ENCODE data around the gene HOXB6.

Gene HOXB6

GRCh38 chr17:48552466-48553189 is 52.2 kb downstream of the HOXB6 start:
- no peak for DNase-seq

DNA sequence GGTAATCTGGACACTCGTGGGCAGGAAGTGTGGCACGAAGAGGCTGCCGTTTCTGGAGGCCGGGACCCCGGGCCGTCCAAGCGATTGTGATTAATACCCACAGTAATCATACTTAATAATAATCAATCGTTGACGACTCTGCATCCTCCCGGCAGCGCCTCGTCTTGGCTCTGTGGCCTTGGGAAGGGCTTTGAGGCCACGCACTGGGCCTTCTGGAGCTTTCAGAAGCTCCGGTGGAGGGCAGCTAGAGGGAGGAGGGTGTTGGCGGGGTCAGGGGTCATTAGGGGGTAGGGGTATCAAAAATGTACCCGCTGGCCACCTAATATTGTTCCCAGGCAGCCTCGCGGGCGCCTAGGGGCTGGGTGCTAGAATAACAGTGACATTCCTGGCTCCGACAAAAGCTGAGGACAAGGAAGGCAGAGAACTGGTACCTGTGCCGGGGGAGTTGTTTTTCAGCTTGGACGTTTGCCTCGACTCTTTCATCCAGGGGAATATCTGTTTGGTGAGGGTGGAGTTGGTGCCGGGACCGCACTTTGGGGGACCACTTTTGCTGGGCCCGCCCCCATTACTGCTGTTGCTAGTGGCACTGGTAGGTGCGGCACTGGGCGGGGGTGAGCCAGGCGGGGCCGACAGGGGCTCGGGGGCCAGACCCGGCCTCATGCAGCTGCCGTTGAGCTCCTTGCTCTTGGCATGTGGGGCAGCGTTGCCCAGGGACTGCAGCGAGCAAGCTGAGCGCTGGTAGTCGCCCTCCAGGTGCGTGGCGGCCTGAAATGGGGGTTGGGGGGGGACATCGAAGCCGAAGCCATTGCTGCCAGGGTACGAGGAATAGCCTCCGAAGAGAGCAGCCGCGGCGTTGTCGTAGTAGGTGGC is 53.0 kb downstream of the HOXB6 start:
- DNase-seq: no peak

GRCh38 chr17:48551214-48551555 is 53.6 kb downstream of the HOXB6 start:
- no peak for DNase-seq

DNA sequence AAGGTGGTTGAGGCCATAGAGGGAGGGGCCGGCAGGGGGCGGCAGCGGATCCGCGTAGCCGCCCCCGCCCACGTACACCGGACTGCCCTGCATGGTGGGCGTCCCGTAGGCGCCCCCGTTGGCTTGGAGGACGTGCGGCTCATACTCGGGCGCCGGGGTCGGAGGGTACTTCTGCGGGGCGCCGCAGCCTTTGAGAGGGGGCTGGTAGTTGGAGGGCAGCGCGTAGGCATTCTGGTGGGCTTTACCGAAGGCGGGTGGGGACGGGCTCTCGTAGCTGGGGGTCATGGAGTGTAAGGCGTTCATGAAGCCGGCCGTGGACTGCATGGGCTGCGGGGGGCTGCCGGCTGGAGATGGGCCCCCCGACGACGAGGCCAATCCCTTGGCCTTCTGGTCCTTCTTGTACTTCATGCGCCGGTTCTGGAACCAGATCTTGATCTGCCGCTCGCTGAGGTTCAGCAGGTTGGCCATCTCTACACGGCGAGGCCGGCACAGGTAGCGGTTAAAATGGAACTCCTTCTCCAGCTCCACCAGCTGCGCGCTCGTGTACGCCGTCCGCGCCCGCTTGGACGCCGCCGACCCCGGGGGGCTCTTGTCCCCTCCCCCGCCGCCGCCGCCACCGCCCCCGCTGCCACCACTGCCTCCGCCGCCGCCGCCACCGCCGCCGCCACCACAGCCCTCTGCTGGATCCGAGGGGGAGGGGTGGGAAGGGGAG is 54.1 kb downstream of the HOXB6 start:
- DNase-seq: no peak

DNA sequence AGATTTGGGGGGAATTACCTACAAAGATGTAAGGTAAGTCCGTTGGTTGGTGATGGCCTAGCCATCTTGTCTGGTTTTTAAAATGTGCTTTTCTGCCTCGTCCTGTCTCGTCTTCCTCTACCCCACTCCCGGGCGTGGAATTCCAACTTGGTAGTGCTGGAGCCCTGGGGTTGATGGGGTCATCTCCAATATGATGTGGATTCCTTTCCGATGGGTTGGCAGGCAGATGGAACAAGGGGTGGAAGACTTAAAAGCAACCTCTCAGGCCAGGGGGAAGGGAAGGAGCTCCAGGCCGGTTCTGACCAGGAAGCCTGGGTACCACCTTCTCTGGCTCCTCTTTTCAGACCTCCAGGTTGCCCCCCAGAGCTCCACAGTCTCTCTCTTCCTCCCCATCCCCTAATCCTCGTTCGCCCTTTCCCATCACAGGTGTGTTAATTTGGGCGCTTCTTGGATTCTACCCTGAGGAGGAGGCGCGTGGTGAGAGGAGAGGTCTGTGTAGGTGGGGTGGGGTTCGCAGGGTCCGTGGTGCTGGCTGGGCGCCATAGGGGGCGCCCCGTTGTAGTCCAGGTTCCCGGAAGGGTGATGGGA is 54.8 kb downstream of the HOXB6 start:
- no peak for DNase-seq

DNA sequence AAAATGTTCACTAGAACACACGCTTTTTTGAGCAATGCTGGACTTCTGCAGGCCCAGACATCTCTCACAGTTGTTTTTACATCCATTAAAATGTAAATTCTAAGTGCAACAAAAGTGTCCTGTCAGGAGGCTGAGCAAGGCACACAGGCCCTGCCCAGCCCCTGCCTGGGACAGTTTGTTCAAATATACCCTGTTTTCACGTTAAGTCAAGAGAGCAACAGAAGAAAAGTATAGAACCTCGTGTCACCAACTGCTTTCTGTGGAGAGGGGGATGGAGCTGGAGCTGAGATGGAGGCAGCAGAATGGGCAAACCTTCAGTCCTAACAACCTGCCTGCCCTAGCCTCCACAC is 55.5 kb downstream of the HOXB6 start:
- no peak for DNase-seq

DNA sequence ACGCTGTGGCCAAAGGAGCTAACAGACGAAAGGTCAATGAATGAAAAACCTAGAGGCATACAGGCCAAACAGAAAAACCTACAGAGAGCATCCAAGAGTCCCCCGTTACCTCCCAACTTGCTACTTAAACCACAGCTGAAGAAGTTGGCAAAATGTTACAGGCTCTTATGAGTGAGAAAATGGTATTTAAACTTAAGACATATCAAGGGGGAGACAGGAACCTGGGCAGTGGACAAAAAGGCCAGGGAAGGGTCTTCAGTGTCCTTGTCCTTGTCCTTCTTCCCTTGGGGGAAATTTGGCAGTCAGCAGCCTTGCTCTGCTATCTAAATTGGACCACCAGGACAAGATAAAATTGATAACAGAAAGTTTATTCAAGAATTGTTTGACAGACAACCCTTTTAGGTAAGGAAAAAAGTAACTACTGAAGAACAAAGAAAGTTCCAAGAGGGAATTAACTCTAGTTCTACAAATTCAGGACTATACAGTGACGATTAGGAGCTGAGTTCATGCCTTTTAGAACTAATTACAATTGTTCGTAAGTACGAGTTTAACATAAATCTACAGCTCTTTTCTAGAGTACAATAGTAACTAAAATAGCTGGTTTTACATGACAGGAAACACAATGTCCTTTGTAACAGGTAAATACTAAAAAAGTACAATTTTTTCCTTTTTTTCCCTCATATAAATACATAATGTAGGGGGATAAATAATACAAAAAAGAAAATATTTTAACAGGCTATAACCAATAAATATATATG is 56.1 kb downstream of the HOXB6 start:
- DNase-seq: no peak

GRCh38 chr17:48547808-48548522 is 56.8 kb downstream of the HOXB6 start:
- DNase-seq: peak in 3 of 5 donors; percentile 33 to 43 (median 39)

DNA sequence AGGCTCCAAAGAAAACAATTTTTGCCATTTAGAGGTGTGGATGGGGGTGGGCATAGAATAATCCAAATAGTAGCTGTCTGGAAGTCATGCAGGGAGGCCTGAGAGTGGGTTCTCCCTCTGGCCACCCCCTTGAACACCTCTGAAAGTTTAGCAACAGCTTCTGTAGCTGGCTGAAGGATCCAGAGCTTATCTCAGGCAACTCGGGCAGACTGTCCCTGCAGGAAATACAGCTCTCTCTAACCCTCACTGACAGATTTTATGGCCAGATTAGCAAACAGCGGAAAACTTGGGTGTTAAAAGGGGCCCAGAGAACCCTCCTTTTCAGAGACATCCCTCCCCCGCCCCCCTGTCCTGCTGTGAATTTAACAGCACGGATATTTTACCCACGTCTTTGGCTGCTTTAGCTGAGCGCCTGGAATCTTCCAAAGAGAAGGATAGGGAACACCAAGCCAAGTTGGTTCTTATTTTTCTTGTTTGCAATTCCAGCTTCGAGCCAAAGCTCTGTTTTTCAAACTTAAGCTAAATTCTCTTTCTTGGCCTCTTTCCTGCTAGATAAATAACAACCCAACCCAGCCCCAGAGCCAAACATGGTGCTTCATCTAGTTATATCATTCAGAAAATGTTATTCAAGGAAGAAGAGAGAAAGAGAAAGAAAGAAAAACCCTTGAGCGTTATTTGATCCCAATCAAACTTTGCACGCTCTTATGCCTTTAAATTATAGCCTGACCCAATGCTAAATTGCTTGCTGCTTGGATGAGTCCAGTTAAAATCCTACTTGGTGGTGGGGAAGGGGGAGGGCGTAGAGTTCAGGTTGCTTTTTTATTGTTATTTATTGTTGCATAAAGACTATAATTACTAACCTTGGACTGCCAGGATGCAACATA is 57.6 kb downstream of the HOXB6 start:
- DNase-seq: no peak

DNA sequence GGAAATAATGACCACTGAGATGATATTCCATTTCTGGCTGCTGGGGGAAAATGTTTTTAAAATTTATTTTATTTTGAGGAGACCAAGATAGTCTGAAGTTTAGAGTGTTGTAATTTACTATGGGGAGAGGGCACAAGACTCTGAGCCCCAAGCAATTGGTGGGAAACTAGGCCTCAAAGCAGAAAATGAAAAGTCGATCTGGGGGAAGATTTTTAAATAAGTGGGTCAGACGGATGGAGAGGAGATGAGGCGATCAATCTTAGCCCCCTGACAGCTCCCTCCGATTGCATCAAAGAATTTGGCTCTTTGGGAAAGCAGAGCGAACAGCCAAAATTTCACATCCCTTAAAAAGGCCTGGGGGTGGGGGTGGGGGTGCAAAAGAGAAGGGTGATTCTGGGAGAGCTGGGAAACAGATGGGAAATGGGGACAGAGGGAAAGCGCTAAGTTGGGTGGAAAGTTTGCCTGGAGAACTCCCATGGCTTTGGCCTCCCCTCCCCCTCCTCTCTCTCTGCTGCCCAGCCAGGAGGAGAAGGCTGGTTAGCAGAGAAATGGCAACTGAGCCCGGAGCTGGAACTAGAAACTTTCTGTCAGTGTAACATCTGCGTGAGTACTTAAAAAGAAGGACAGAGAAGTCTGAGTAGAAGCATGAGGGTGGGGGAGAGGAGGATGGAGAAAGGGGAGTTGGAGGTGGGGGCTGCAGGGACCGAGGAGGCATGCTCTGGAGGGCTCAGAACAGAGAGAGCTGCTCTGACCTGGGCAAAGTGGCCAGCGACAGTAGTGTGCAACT is 58.5 kb downstream of the HOXB6 start:
- DNase-seq: no peak

Measured in T-helper 1 cell (primary cell).